Sigmoid colon (tissue), 7 donors: ENCODE measurements around the gene CSF2RB. TPM values are rescaled to one million over a fixed set of nuclear protein-coding genes. Genes with fewer than 3 reads are reported as not detected.
"Not testable (repeated sequence)": the region's sequence is repeated elsewhere in the genome, so short reads cannot be mapped to it uniquely, and the experiment has no call there.

Source experiments
- DNase-seq: peaks from one replicate; pipeline ENCODE4 v3.0.0-alpha.2; 2019
- H3K27ac ChIP-seq, 4 donors: fragments of 200-600 bp; sonication (generic); one replicate each; pipeline ENCODE4 v1.5.1; 2016 to 2019; ENCODE audit warnings: mild to moderate bottlenecking in 1 of 4
- H3K27me3 ChIP-seq, 3 donors: fragments of 200-600 bp; sonication (generic); one replicate each; pipeline ENCODE4 v1.5.1; 2019; ENCODE audit warnings: mild to moderate bottlenecking in 1 of 3
- H3K36me3 ChIP-seq, 4 donors: fragments of 200-600 bp; sonication (generic); one replicate each; pipeline ENCODE4 v1.5.1; 2016 to 2019
- H3K4me1 ChIP-seq, 4 donors: fragments of 200-600 bp; sonication (generic); one replicate each; pipeline ENCODE4 v1.5.1; 2017 to 2019
- H3K4me3 ChIP-seq, 4 donors: fragments of 200-600 bp; sonication (generic); one replicate each; pipeline ENCODE4 v1.5.1; 2017 to 2019; ENCODE audit warnings: mild to moderate bottlenecking in 2 of 4, moderate library complexity in 1 of 4
- H3K9me3 ChIP-seq, 4 donors: fragments of 200-600 bp in 3 of 4; sonication (generic) in 3 of 4; one replicate each; pipeline versions ENCODE4 v1.5.1 to v1.6.1; 2013 to 2019
- EP300 ChIP-seq, 4 donors: sonication (generic); formaldehyde crosslinking; IDR thresholded peaks; one replicate each; pipeline ENCODE4 v1.6.1; 2017; ENCODE audit warnings: antibody characterized with exemption in 4 of 4
- POLR2A ChIP-seq, 2 donors: fragments of 450-650 bp; IDR thresholded peaks; one replicate each; pipeline ENCODE4 v1.6.1; 2016; ENCODE audit warnings: antibody characterized with exemption in 2 of 2, mild to moderate bottlenecking in 2 of 2, moderate library complexity in 2 of 2
- POLR2AphosphoS5 ChIP-seq, 4 donors: sonication (generic); formaldehyde crosslinking; IDR thresholded peaks; one replicate each; pipeline ENCODE4 v1.6.1; 2017; ENCODE audit warnings: antibody characterized with exemption in 4 of 4
- WGBS, 2 donors: extraction: QIAGEN DNeasy Blood & Tissue Kit; methylation state at CpG; one replicate each; pipeline ENCODE4 v1.1.7; 2013; 5-methylcytosine and 5-hydroxymethylcytosine counted together
- intact Hi-C: fragments of 100-400 bp; cut with DNase I; formaldehyde crosslinking; loops from one replicate; pipeline ENCODE4 v1.15.1; 2023
- polyA plus RNA-seq, 3 donors: library from polyadenylated mRNA; stranded (reverse); fragments of 200-250 nt; gene quantifications; one replicate each; pipeline ENCODE4 v1.2.3, GENCODE V29; 2013
- total RNA-seq, 4 donors: library from RNA; depleted of rRNA; stranded (reverse); fragments of >200 nt; gene quantifications; one replicate each; pipeline ENCODE4 v1.1.0, GENCODE V29; 2016
- TF ChIP-seq, protein P1 (sequence below), 4 experiments: fragments of 450-650 bp in 3 of 4; fragments of 200-600 bp in 1 of 4; IDR thresholded peaks; one replicate each; pipeline ENCODE4 v1.5.1; 2016 to 2019; ENCODE audit warnings: antibody characterized with exemption in 4 of 4, mild to moderate bottlenecking in 3 of 4, moderate library complexity in 2 of 4
- donor health status: healthy with polysubstance abuse.
- donor health status: Bipolar disorder and iron deficiency.
- donor health status: healthy.

The CSF2RB gene
- total and polyA plus RNA-seq, 7 donors, result 0.60 to 11.4 (median 3.7) TPM

GRCh38 chr22:36988075-36988832 is 74.8 kb downstream of the CSF2RB start:
- Histone ChIP-seq H3K9me3 (peaks cover 0 to 9% (median 7%) of the 10 kb centered on the region in 4 donors), H3K27me3 (peaks cover 0 to 29% (median 3%) of the 10 kb centered on the region in 3 donors), H3K36me3 (no peaks in the 10 kb centered on the region), H3K4me3 (no peak overlapping the region), H3K4me1 (no peaks in the 10 kb centered on the region), H3K27ac (no peak overlapping the region)
- no peak for DNase-seq
- 74 to 82% methylated on average over 12 of the region's 12 CpGs for WGBS, 2 donors
- TF ChIP-seq, protein P1, sequence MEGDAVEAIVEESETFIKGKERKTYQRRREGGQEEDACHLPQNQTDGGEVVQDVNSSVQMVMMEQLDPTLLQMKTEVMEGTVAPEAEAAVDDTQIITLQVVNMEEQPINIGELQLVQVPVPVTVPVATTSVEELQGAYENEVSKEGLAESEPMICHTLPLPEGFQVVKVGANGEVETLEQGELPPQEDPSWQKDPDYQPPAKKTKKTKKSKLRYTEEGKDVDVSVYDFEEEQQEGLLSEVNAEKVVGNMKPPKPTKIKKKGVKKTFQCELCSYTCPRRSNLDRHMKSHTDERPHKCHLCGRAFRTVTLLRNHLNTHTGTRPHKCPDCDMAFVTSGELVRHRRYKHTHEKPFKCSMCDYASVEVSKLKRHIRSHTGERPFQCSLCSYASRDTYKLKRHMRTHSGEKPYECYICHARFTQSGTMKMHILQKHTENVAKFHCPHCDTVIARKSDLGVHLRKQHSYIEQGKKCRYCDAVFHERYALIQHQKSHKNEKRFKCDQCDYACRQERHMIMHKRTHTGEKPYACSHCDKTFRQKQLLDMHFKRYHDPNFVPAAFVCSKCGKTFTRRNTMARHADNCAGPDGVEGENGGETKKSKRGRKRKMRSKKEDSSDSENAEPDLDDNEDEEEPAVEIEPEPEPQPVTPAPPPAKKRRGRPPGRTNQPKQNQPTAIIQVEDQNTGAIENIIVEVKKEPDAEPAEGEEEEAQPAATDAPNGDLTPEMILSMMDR (IDR thresholded peaks at IDR 0.05), result no peak
- TF ChIP-seq EP300 (IDR thresholded peaks at IDR 0.05) (no peak), POLR2A (IDR thresholded peaks at IDR 0.05) (no peak), POLR2AphosphoS5 (IDR thresholded peaks at IDR 0.05) (no peak)
- intact Hi-C loops, result no loop called here

GRCh38 chr22:36989012-36989411 is 75.6 kb downstream of the CSF2RB start:
- DNase-seq, result not testable (repeated sequence)
- WGBS, 2 donors, result 51 to 81% methylated on average over 4 of the region's 4 CpGs
- peaks cover 0 to 29% (median 3%) of the 10 kb centered on the region in 3 donors for H3K27me3 ChIP-seq

More at GRCh38 chr22:36989012-36989411, 75.6 kb downstream of the CSF2RB start:
- H3K4me3 ChIP-seq, intact Hi-C loops, H3K4me1 ChIP-seq, H3K27ac ChIP-seq, H3K36me3 ChIP-seq, H3K9me3 ChIP-seq: not testable (repeated sequence)

Other genes with a start within 250 kb of the CSF2RB start
- not detected for gene CACNG2, start 209.9 kb upstream of the CSF2RB start, total RNA-seq
- under 1 TPM in 1 of 3 donors, not detected in 2; under 0.01 TPM for gene CACNG2, start 209.9 kb upstream of the CSF2RB start, polyA plus RNA-seq
- gene IFT27, start 137.5 kb upstream of the CSF2RB start, total RNA-seq, result 10 to 100 TPM; 15.9 to 27.7 (median 25.1) TPM
- gene IFT27, start 137.5 kb upstream of the CSF2RB start, polyA plus RNA-seq, result 10 to 100 TPM; 15.0 to 27.9 (median 17.8) TPM
- gene PVALB, start 96.6 kb upstream of the CSF2RB start, total RNA-seq, result not detected
- not detected for gene PVALB, start 96.6 kb upstream of the CSF2RB start, polyA plus RNA-seq
- 10 to 100 TPM; 13.5 to 19.3 (median 14.8) TPM for gene NCF4, start 52.6 kb upstream of the CSF2RB start, total RNA-seq
- 10 to 100 TPM; 25.2 to 35.8 (median 28.0) TPM for gene NCF4, start 52.6 kb upstream of the CSF2RB start, polyA plus RNA-seq
- gene TST, start 105.8 kb downstream of the CSF2RB start, total RNA-seq, result 10 to 100 TPM; 29.1 to 31.4 (median 30.3) TPM
- gene TST, start 105.8 kb downstream of the CSF2RB start, polyA plus RNA-seq, result 1,000 to 10,000 TPM in 1 of 3 donors, 100 to 1,000 TPM in 2; 390 to 1,038 (median 663) TPM
- gene MPST, start 106.1 kb downstream of the CSF2RB start, total RNA-seq, result 100 to 1,000 TPM in 3 of 4 donors, 10 to 100 TPM in 1; 94.2 to 143 (median 111) TPM
- gene MPST, start 106.1 kb downstream of the CSF2RB start, polyA plus RNA-seq, result 100 to 1,000 TPM; 241 to 340 (median 304) TPM
- gene KCTD17, start 138.1 kb downstream of the CSF2RB start, total RNA-seq, result 10 to 100 TPM; 17.8 to 49.0 (median 24.0) TPM
- gene KCTD17, start 138.1 kb downstream of the CSF2RB start, polyA plus RNA-seq, result 10 to 100 TPM; 23.4 to 55.5 (median 48.4) TPM
- gene TMPRSS6, start 196.1 kb downstream of the CSF2RB start, total RNA-seq, result not detected
- gene TMPRSS6, start 196.1 kb downstream of the CSF2RB start, polyA plus RNA-seq, result 1 to 10 TPM in 1 of 3 donors, under 1 TPM in 1, not detected in 1; 0.79 to 1.8 TPM
- gene IL2RB, start 236.3 kb downstream of the CSF2RB start, total RNA-seq, result under 1 TPM in 3 of 4 donors, not detected in 1; under 0.01 to 0.33 (median 0.14) TPM
- 1 to 10 TPM in 1 of 3 donors, under 1 TPM in 2; under 0.01 to 9.7 (median 0.46) TPM for gene IL2RB, start 236.3 kb downstream of the CSF2RB start, polyA plus RNA-seq